Measurements from ENCODE around the gene LAMB1.
A peak's percentile ranks its signal among the peaks of the same experiment; 100 is the strongest.
"Not testable (repeated sequence)": the region's sequence is repeated elsewhere in the genome, so short reads cannot be mapped to it uniquely, and the experiment has no call there.

LAMB1 gene

GRCh38 chr7:107940951-107941350 is 62.0 kb downstream of the LAMB1 start:
- no peak for DNase-seq

GRCh38 chr7:107939573-107940489 is 63.1 kb downstream of the LAMB1 start:
- DNase-seq, result no peak

- no peak for DNase-seq
Measured at GRCh38 chr7:107938456-107939250, 64.3 kb downstream of the LAMB1 start.

- DNase-seq, result no peak
Measured at GRCh38 chr7:107937531-107937930, 65.4 kb downstream of the LAMB1 start.

GRCh38 chr7:107936312-107936711 is 66.6 kb downstream of the LAMB1 start:
- DNase-seq, result no peak

GRCh38 chr7:107934991-107935770 is 67.8 kb downstream of the LAMB1 start:
- DNase-seq, result no peak

- no peak for DNase-seq
Measured at GRCh38 chr7:107933386-107934013, 69.5 kb downstream of the LAMB1 start.

GRCh38 chr7:107932805-107933204 is 70.2 kb downstream of the LAMB1 start:
- no peak for DNase-seq

GRCh38 chr7:107931740-107932515 is 71.0 kb downstream of the LAMB1 start:
- DNase-seq, result no peak

GRCh38 chr7:107926481-107926880 is 76.5 kb downstream of the LAMB1 start:
- no peak for DNase-seq

GRCh38 chr7:107924841-107925504 is 78.0 kb downstream of the LAMB1 start:
- peak; percentile 62 to 63 for DNase-seq

GRCh38 chr7:107922886-107923285 is 80.1 kb downstream of the LAMB1 start:
- DNase-seq, result no peak

- DNase-seq, result not testable (repeated sequence)
Measured at GRCh38 chr7:107921826-107922225, 81.1 kb downstream of the LAMB1 start.

GRCh38 chr7:107920048-107920772 is 82.8 kb downstream of the LAMB1 start:
- DNase-seq, result peak; percentile 36 to 43

- DNase-seq, result no peak
Measured at GRCh38 chr7:107918948-107919347, 84.0 kb downstream of the LAMB1 start.

- DNase-seq, result peak; percentile 35 to 36
Measured at GRCh38 chr7:107917763-107918651, 85.0 kb downstream of the LAMB1 start.

- peak; percentile 69 to 71 for DNase-seq
Measured at GRCh38 chr7:107915541-107915940, 87.4 kb downstream of the LAMB1 start.

- DNase-seq, result peak; percentile 85 to 87
Measured at GRCh38 chr7:107914831-107915230, 88.1 kb downstream of the LAMB1 start.

GRCh38 chr7:107913851-107914250 is 89.1 kb downstream of the LAMB1 start:
- DNase-seq, result peak; percentile 40 to 54

Measured in inflammatory macrophage treated with lipopolysaccharide for 1 hour (primary cell).